Skeletal muscle cell (primary cell): ENCODE data around the gene PSORS1C1.
A peak's percentile ranks its signal among the peaks of the same experiment; 100 is the strongest.

Source experiments
- DNase-seq: peaks from one replicate; pipeline ENCODE4 v3.0.0-alpha.2; 2010; ENCODE audit warnings: low read depth
- H3K4me3 ChIP-seq: 2 replicates; pipeline ENCODE4 v1.5.1; 2011; ENCODE audit warnings: low read depth, mild to moderate bottlenecking, control low read depth, low read length, moderate library complexity

Gene PSORS1C1

DNA sequence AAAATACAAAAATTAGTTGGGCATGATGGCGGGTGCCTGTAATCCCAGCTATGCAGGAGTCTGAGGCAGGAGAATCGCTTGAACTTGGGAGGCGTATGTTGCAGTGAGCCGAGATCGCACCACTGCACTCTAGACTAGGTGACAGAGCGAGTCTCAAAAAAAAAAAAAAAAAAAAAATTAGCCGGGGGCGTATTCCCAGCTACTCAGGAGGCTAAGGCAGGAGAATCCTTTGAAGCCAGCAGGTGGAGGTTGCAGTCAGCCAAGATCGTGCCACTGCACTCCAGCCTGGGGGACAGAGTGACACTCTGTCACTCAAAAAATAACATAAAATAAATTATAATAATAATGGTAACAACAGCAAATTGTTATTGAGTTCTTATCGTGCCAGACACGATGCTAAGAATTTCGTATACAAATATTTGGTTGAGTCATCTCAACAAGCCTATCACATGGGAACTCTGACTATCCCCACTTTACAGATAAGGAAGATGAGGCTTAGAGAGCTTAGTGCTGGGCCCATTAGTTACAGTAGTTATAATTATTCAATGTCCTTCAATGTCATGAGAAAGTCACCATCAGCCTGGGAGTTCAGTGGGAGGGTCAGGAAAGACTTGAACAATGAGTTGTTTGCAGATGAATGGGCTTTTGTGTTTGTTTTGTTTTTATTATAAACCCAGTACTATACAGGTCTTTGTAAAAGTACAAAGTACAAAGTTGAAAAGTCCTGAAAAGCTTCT, 21.7 kb upstream of the PSORS1C1 start:
- DNase-seq: no peak
- no peak overlapping the region for H3K4me3 ChIP-seq

DNA sequence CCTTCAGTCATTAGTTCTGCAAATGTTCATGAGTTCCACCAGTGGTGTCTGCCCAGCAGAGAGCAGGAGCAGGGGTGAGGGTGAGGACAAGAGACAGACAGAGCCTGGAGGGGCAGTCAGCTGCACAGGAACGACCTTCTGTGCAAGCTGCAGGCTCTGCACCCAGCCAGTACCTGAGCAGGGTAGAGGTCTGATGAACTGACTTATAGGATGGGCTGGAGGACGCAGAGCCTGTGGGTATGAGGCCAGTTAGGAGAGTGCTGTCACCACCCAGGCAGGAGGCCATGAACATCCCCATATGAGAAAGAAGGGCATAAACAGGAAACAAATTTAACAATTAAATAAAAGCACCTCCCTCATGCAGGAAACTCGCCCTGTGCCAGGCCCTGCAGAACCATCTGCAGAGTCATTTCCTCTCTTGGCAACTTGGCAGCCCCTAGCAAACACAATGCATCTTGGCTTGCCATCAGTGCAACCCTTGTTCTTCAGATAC, 20.2 kb upstream of the PSORS1C1 start:
- no peak overlapping the region for H3K4me3 ChIP-seq
- DNase-seq: no peak

DNA sequence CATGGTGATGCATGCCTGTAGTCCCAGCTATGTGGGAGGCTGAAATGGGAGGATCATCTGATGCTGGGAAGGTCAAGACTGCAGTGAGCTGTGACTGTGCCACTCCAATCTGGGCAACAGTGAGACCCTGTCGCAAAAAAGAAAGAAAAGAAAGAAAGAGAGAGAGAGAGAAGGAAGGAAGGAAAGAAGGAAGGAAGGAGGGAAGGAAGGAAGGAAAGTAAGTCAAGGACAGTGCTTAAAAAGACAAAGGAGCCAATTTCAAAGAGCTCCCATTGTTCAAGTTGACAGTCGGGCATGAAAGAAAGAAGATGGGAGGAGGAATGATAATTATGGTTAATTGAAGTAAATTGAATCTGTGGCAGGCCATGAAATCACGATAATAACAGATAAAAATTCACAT, 18.4 kb upstream of the PSORS1C1 start:
- no peak for DNase-seq
- no peak overlapping the region for H3K4me3 ChIP-seq

DNA sequence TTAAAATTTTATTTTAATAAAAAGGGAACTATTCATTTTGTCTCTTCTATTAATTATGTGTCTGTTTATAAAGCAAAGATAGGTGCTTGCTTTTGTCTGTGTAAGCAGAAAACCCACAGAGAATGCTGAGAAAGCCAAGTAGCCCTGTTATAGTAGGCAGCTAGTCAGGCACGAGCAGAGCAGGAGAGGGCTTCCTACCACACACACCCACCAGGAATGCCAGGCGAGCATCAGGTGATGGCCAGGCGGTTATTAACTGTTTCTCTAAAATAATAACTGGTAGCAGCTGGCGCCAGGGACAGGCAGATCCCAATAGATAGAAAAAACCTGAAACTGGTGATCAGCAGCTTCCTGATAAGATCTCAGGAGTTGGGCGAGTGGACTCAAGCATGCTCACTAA, 17.9 kb upstream of the PSORS1C1 start:
- DNase-seq: no peak
- no peak overlapping the region for H3K4me3 ChIP-seq

DNA sequence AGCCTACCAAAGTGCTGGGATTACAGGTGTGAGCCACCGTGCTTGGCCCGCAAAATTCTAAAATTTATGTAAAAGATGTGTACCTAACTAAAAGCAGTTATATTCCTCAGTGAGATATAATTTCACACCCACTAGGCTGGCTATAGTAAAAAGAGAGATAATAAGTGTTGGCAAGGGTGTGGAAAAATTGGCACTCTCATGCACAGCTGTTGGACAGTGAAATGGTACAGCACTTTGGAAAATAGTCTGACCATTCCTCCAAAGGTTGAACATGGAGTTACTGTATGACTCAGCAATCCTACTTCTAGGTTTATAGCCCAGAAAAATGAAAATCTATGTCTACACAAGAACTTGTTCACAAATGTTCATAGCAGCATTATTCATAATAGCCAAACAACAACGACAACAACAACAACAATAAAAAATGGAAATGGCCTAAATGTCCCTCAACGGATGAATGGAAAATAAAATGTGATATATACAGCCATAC, 16.1 kb upstream of the PSORS1C1 start:
- no peak overlapping the region for H3K4me3 ChIP-seq
- no peak for DNase-seq

- DNase-seq: no peak
Observed at GRCh38 chr6:31103136-31103535, 11.5 kb upstream of the PSORS1C1 start.

DNA sequence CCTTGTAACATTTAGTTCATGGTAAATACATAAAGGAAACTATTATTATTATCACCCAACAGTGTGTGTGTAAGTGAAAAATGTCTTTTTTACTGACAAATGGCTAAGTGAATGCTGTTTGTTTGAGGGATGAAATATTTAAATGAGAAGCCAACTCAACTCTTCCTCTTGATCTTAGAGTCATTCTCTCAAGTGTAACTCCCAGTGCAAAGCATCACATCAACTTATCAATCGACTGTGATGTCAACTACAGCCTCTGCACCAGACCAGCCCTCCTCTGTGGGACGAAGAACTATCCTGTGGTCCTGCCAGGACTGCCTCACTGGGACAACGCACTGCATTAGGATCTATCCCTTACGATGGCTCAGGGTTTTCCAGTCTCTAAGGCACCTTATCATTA, 7.5 kb upstream of the PSORS1C1 start:
- no peak overlapping the region for H3K4me3 ChIP-seq
- DNase-seq: no peak

More at GRCh38 chr6:31103136-31103535, 11.5 kb upstream of the PSORS1C1 start:
- no peak overlapping the region for H3K4me3 ChIP-seq

- no peak overlapping the region for H3K4me3 ChIP-seq
- DNase-seq: no peak
Observed at GRCh38 chr6:31110825-31111582, 3.6 kb upstream of the PSORS1C1 start.

GRCh38 chr6:31111712-31112111, 2.9 kb upstream of the PSORS1C1 start:
- no peak for DNase-seq
- H3K4me3 ChIP-seq: no peak overlapping the region

- DNase-seq: no peak
Observed at GRCh38 chr6:31112478-31112877, 2.1 kb upstream of the PSORS1C1 start, which contains the start of gene C6orf15. C6orf15 (minus strand) TSS chr6:31112575; CDS start chr6:31112555, 20 bp downstream.

DNA sequence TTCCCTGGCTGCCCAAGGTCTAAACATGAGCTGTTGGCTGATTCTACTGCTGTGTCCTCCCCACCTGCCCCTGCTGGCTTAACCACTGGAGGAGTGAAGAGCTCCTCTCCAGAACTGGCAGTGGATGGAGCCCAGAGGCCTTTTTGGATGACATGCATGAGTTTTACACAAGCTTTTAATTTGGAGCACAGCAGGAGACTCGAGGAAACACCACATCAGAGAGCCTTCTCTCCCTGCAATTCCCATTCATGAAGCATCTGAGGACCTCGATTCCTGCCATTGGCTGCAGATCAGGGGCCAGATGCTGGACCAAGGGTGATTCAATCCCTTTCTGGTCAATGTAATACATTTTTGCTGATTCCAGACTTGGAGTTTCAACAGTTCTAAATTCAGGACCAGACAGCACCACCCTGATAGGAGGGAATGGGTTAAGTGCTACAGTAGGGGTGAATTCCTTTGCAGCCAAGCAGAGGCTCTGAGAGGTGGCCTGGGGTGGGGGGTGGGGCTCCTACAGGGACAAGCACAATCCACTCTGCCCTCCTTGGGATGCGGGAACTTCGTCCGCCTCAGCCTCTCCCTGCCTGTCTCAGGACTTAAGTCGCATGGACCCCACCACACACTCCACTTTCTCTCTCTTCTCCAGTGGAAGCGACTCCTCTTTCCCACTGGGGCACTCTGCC, 599 bp upstream of the PSORS1C1 start:
- peak; percentile 31 for DNase-seq
- H3K4me3 ChIP-seq: no peak overlapping the region

More at GRCh38 chr6:31112478-31112877, 2.1 kb upstream of the PSORS1C1 start, which contains the start of gene C6orf15:
- no peak within 1 kb of the TSS for H3K4me3 ChIP-seq

DNA sequence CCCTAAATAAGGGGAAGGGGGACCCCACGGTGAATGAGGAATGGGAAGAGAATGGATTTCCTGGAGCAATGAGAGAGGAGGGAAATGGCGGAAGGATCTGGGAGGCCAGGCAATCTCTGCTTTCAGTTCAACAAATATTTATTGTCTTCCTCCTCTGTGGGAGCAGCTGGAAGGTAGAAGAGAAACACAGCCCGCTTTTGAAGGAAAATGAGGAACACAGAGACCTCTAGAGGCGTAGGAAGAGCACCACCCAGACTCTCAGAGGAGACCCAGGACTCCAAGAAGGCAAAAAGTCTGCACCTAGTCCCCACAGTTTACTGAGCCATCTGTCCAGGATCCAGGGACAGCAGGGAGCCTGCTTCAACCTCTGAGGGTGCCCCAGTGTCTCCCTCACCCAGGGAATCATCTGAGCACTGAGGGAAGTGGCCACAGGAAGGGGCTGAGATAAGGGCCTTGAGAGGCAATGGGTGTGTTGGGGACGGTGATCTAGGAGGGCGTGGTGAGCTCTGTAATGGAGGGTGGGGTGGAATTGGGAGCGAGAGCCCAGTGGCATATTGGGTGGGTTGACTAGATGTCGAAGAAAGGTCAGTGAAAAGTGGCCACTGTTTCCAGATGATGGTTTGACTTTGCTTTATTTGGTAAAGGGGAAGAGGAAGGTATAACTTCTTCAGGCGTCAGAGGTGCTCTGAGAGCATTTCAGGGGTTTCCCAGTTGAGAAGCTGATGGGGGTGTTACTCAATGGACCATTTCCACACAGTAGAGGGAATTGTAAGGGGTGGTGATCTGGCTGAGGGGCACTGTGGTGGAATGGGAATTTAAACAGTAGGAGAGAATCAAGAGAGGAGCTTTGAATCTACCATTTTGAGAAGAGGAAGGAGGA, 610 bp downstream of the PSORS1C1 start:
- H3K4me3 ChIP-seq: peak overlapping the region; percentile 21
- DNase-seq: no peak

DNA sequence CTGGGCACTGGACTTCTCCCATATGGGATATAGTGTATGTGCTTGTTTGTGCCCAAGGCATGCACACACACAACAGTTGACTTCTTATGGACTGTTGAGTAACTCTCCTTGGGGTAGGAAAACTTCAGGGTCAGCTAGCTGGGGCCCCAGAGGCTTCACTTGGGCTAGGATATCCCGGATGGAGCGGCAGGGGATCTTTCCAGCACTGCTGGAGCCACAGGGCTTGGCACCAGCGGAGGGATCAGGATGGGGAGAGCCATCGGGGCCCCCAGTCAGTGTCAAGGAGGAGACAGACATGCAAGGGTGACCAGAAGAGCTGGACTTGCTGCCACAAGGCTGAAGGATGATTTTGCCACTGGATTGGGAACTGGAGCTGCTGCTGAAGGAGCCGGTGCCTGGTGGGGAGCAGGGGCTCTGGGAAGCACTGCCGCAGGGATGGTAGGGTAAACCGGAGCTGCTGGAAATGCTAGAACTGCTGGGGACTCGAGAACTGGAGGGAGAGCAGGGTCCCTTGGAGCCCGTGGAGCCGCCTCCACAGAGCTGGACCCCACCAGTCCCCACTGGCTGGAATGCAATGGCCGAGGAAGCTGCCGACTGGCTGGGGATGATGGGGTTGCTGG, 1.5 kb downstream of the PSORS1C1 start:
- no peak for DNase-seq
- no peak overlapping the region for H3K4me3 ChIP-seq

GRCh38 chr6:31116661-31117385, 2.2 kb downstream of the PSORS1C1 start:
- no peak for DNase-seq
- H3K4me3 ChIP-seq: no peak overlapping the region

- no peak overlapping the region for H3K4me3 ChIP-seq
- DNase-seq: no peak
Observed at GRCh38 chr6:31118178-31118577, 3.6 kb downstream of the PSORS1C1 start.

DNA sequence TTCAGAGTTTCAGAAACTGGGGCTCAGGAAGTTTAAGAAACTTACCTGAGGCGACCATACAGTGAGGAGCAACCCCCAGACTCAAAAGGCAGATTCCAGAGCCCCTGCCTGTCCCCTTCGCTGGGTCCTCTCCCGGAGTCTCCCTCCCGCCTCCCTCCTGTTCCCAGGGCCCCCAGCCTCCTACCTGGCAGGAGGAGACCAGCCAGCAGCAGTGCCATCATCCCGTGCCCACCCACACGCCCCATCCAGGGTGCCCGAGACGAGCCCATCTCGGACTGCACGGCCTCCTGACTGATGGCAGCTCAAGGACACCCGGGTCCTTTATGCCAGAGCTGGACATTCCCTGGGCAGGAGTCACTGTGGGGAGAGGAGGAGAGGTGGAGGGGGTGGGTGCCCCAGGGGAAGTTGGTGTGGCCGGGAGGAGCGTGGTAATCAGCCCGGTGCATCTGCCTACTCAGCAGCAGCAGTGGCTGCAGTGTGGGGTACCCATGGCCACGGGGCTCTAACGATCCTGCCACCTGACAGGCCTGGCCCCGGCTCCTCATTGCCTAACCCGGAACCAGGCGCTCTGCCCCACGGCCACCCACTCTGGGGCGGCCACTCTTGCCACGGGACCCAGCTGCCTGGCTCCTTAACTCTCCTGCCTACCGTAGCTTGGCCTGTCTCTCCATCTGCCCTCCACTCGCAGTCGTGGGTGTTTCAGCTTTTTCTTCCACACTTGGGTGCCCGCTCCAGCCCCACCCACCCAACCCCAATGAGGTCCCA, 5.7 kb downstream of the PSORS1C1 start, which contains the start of gene CDSN:
CDSN (minus strand) TSS at position 296 of the 765 bp plus-strand sequence; CDS start at position 269, 27 bp downstream.
- no peak for DNase-seq
- no peak within 1 kb of the TSS for H3K4me3 ChIP-seq

DNA sequence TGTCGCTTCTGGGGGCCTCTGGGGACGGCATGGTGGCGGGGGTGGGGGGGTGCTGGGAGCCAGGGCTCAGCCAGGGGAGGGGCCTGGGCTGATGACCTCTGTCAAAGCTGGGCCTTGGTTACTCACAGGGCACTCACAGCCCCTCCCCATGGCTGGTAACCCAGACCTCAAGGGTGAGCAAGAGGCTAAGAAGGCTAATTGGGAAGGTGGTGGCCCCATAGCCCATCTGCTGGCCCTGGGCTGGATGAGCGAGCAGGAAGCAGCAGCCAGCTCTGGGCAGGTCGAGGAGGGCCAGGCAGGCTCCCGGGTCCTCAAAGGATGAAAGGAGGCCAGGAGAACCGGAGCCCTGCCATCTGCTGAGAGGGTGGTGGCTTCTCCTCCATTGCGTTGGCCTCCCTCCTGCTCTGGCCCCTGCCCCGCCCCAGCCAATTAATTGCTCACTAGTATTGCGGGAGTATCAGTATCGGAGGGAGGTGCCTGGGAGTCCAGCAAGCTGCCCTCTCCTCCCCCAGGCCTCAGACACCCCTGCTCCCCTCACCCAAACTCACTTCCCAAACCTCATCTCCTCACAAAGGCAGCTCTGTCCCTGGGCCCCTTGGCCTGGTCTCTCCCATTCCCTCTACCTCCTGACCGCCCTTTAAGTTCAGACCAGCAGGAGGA, 6.7 kb downstream of the PSORS1C1 start:
- DNase-seq: no peak

More for the DNA sequence above, 6.7 kb downstream of the PSORS1C1 start:
- H3K4me3 ChIP-seq: no peak overlapping the region
